Esophagus squamous epithelium (tissue), 5 donors: ENCODE results near the gene C8B. TPM values are rescaled to one million over a fixed set of nuclear protein-coding genes. Genes with fewer than 3 reads are reported as not detected.

Experiments
- DNase-seq: peaks from one replicate; lab custom pipeline; 2025; lab: John Stamatoyannopoulos, UW
- H3K27ac ChIP-seq, 4 donors: fragments of 200-600 bp; sonication (generic); one replicate each; pipeline ENCODE4 v1.5.1; 2016 to 2019; ENCODE audit warnings: mild to moderate bottlenecking in 1 of 4
- H3K27me3 ChIP-seq, 4 donors: fragments of 200-600 bp; sonication (generic); 1 replicate in 3 of 4; 2 replicates in 1 of 4; pipeline versions ENCODE4 v1.5.1 to v1.6.0; 2017 to 2021; ENCODE audit warnings: antibody characterized with exemption in 1 of 4
- H3K36me3 ChIP-seq, 3 donors: fragments of 200-600 bp; sonication (generic); one replicate each; pipeline ENCODE4 v1.5.1; 2016 to 2019
- H3K4me1 ChIP-seq, 3 donors: fragments of 200-600 bp; sonication (generic); one replicate each; pipeline ENCODE4 v1.5.1; 2017 to 2019
- H3K4me3 ChIP-seq, 4 donors: fragments of 200-600 bp; sonication (generic); 1 replicate in 3 of 4; 2 replicates in 1 of 4; pipeline ENCODE4 v1.5.1; 2016 to 2019; ENCODE audit warnings: mild to moderate bottlenecking in 2 of 4, moderate library complexity in 1 of 4
- H3K9me3 ChIP-seq, 3 donors: fragments of 200-600 bp; sonication (generic); one replicate each; pipeline ENCODE4 v1.5.1; 2016 to 2019
- POLR2A ChIP-seq, 4 donors: fragments of 450-650 bp; IDR thresholded peaks; one replicate each; pipeline ENCODE4 v1.6.1; 2017; ENCODE audit warnings: antibody characterized with exemption in 4 of 4, mild to moderate bottlenecking in 4 of 4, moderate library complexity in 3 of 4
- WGBS, 2 donors: methylation state at CpG; one replicate each; pipeline ENCODE4 v1.1.5; 2018; 5-methylcytosine and 5-hydroxymethylcytosine counted together
- intact Hi-C: fragments of 100-400 bp; cut with DNase I; formaldehyde crosslinking; loops from one replicate; pipeline ENCODE4 v1.15.0; 2022
- total RNA-seq, 4 donors: library from RNA; depleted of rRNA; stranded (reverse); fragments of >200 nt; gene quantifications; one replicate each; pipeline ENCODE4 v1.1.0, GENCODE V29; 2016
- TF ChIP-seq, protein P1 (sequence below), 6 experiments: fragments of 450-650 bp in 4 of 6; fragments of 200-600 bp in 2 of 6; sonication (generic) in 2 of 6; IDR thresholded peaks; one replicate each; pipeline ENCODE4 v1.5.1; 2016 to 2019; ENCODE audit warnings: antibody characterized with exemption in 6 of 6, mild to moderate bottlenecking in 4 of 6, moderate library complexity in 4 of 6
- donor health status: DM: yes; HTN: yes; CAD: no.

The C8B gene
- total RNA-seq, 4 donors from 2014 or later, result 0.30 TPM; not detected in 3

DNA sequence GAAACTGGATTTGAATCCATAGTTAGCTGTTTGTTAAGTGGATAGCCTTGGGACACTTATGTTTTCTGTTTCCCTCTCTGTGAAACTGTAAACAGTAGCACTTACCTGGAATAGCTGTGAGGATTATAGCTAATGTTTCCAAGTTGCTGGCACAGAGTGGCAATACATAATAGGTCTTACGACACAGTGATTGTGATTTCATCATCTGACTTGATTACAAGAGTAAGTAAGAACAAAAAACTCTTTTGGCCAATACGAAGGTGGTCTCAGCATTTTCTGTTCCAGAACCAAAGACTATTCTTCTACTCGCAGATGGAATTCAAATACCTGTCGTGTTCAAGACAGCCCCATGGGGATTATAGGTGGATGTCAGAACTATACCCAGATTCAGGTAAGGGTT lies 2.1 kb downstream of the C8B start:
- Histone ChIP-seq H3K9me3 (no peaks in the 10 kb centered on the region), H3K36me3 (no peaks in the 10 kb centered on the region), H3K27ac (no peak overlapping the region), H3K4me3 (no peak overlapping the region), H3K4me1 (no peaks in the 10 kb centered on the region), H3K27me3 (no peaks in the 10 kb centered on the region)
- no peak for DNase-seq
- WGBS, 2 donors, result 72 to 73% methylated on average over 4 of the region's 4 CpGs
- no peak for TF ChIP-seq POLR2A (IDR thresholded peaks at IDR 0.05)
- TF ChIP-seq, protein P1, sequence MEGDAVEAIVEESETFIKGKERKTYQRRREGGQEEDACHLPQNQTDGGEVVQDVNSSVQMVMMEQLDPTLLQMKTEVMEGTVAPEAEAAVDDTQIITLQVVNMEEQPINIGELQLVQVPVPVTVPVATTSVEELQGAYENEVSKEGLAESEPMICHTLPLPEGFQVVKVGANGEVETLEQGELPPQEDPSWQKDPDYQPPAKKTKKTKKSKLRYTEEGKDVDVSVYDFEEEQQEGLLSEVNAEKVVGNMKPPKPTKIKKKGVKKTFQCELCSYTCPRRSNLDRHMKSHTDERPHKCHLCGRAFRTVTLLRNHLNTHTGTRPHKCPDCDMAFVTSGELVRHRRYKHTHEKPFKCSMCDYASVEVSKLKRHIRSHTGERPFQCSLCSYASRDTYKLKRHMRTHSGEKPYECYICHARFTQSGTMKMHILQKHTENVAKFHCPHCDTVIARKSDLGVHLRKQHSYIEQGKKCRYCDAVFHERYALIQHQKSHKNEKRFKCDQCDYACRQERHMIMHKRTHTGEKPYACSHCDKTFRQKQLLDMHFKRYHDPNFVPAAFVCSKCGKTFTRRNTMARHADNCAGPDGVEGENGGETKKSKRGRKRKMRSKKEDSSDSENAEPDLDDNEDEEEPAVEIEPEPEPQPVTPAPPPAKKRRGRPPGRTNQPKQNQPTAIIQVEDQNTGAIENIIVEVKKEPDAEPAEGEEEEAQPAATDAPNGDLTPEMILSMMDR (IDR thresholded peaks at IDR 0.05), result no peak
- intact Hi-C loops, result no loop called here

GRCh38 chr1:56961426-56961825 lies 4.4 kb downstream of the C8B start:
- Histone ChIP-seq H3K27ac (no peak overlapping the region), H3K27me3 (no peaks in the 10 kb centered on the region), H3K4me1 (no peaks in the 10 kb centered on the region), H3K4me3 (no peak overlapping the region), H3K36me3 (no peaks in the 10 kb centered on the region), H3K9me3 (no peaks in the 10 kb centered on the region)
- TF ChIP-seq, protein P1 (IDR thresholded peaks at IDR 0.05), result no peak
- no peak for TF ChIP-seq POLR2A (IDR thresholded peaks at IDR 0.05)
- intact Hi-C loops, result no loop called here
- DNase-seq, result no peak
- WGBS, 2 donors, result 70 to 74% methylated on average over 6 to 9 of the region's 10 CpGs

DNA sequence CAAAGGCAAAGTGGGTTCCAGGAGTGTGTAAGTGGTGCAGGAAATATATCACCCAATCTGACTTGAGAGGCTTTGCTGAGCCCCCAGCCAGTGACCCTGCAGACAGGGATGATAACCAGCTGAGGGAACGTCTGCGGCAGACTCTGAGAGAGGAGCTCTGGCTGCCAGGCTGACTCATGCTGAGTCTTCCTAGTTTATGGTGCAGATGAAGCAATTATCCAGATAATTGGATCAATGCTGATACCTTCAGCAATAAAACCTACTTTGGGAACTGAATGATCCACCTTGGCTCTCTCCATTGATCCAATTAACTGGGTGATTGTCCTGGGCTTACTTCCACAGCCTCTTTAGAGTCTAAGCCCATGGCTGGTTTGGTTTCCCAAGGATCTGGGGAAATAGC lies 7.3 kb downstream of the C8B start:
- no peak for DNase-seq
- H3K4me1 ChIP-seq, result no peaks in the 10 kb centered on the region
- no peak overlapping the region for H3K4me3 ChIP-seq
- TF ChIP-seq POLR2A (IDR thresholded peaks at IDR 0.05), result no peak
- TF ChIP-seq, protein P1 (IDR thresholded peaks at IDR 0.05), result no peak
- no peaks in the 10 kb centered on the region for H3K36me3 ChIP-seq
- no peak overlapping the region for H3K27ac ChIP-seq
- intact Hi-C loops, result no loop called here
- H3K9me3 ChIP-seq, result no peaks in the 10 kb centered on the region
- 54 to 56% methylated on average over 2 of the region's 2 CpGs for WGBS, 2 donors
- no peaks in the 10 kb centered on the region for H3K27me3 ChIP-seq

DNA sequence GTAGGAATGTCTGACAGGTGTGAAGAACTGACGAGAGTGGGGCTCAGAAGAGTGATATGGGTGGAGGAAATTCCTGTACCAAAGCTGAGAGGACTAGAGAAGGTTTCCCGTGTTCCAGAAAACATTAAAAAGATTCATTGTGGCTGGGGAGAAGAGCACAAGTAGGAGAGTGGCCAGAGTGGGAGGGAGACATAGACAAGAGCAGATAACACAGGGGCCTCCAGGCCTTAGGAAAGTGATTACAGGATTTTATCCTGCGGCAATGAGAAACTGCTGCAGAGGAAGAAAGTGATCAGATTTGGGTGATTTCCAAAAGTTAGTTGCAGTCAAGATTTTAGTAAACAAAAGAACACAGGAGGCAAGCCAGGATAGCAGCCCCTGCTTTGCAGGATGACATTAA lies 7.9 kb downstream of the C8B start:
- TF ChIP-seq POLR2A (IDR thresholded peaks at IDR 0.05), result no peak
- TF ChIP-seq, protein P1 (IDR thresholded peaks at IDR 0.05), result no peak
- Histone ChIP-seq H3K36me3 (no peaks in the 10 kb centered on the region), H3K27me3 (no peaks in the 10 kb centered on the region), H3K4me3 (no peak overlapping the region), H3K27ac (no peak overlapping the region), H3K4me1 (no peaks in the 10 kb centered on the region), H3K9me3 (no peaks in the 10 kb centered on the region)
- intact Hi-C loops, result no loop called here
- no peak for DNase-seq
- 35 to 47% methylated on average over 2 to 3 of the region's 3 CpGs for WGBS, 2 donors

- 64% methylated on average over 1 of the region's 1 CpG for WGBS, 2 donors
- no peak overlapping the region for H3K4me3 ChIP-seq
- no peaks in the 10 kb centered on the region for H3K9me3 ChIP-seq
- no peaks in the 10 kb centered on the region for H3K4me1 ChIP-seq
- TF ChIP-seq, protein P1 (IDR thresholded peaks at IDR 0.05), result no peak
- no peak for TF ChIP-seq POLR2A (IDR thresholded peaks at IDR 0.05)
- no peak overlapping the region for H3K27ac ChIP-seq
- H3K36me3 ChIP-seq, result no peaks in the 10 kb centered on the region
- no peaks in the 10 kb centered on the region for H3K27me3 ChIP-seq
- intact Hi-C loops, result no loop called here
- DNase-seq, result no peak
These were observed 11.2 kb downstream of the C8B start for GRCh38 chr1:56954664-56955063.
